HG03520 (cell line): ENCODE data around the gene RGSL1.

Experiments used
- ATAC-seq: cut with Tn5 transposase; IDR thresholded peaks from one replicate; pipeline ENCODE4 v1.9.1; 2021; ENCODE audit warnings: mild to moderate bottlenecking, moderate library complexity; ENCODE audit not compliant: unreplicated experiment

RGSL1 gene

DNA sequence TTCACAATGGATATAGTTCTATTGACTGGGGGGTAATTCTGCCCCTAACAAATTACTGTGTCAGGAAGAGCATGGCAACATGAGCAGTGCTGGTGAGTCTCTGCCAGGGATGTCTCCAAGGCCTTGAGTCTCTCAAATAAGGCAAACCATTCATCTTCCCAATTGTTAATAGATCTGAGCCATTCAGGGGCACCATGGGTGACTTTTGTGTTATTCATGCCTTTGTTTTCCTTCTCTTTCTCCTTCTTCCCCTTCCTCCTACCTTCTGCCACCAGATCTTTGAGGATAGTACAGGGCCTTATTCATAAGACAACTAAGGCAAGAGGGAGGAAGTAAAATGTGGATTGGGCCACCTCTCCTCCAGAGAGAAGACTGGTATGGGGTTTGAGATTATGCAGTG, at the start of gene RGSL1:
TSS of gene RGSL1 (plus strand) at position 60 of the 400 bp plus-strand sequence. CDS start at position 80, 20 bp downstream.
- no peak for ATAC-seq

DNA sequence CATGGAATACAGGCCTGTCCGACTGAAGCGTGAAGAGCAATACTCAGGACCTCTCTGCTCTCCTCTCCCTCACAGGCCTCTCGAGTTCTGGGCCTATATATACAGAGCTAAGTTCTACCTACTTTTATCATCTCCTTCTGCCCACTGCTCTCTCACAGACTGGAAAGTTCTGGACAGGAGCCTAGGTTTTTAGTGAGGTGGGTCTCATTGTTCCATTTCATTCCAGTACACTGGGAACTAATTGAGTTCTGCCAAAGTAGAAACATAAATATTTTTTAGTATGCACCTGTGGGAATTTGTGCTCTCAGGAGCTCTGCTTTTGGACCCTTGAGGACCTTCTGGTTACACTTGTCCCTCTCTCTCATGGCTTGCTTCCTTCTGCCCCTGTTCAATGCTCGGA, 49.4 kb upstream of the RGSL1 start, which contains the start of gene TEDDM1:
TSS of gene TEDDM1 (minus strand) at position 101 of the 400 bp plus-strand sequence. CDS start 182 bp downstream, outside the sequence.
- no peak for ATAC-seq

DNA sequence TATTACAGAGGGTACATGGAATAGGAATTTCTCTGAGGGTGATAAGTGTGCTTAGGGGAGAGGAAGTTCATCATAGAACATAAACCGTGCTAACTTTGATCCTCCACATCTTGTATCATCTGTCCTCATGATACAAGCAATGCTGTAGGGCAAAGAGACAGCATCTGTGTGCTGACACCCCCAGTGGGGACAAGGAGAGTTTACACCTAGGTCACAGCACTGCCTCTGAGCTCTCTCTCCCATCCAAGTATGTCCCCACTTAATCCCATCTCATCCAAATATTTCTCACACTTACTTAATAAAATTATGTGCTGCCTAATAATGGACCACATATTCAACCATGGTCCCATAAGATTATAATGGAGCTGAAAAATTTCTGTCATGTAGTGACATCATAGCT, 45.2 kb upstream of the RGSL1 start:
- no peak for ATAC-seq

DNA sequence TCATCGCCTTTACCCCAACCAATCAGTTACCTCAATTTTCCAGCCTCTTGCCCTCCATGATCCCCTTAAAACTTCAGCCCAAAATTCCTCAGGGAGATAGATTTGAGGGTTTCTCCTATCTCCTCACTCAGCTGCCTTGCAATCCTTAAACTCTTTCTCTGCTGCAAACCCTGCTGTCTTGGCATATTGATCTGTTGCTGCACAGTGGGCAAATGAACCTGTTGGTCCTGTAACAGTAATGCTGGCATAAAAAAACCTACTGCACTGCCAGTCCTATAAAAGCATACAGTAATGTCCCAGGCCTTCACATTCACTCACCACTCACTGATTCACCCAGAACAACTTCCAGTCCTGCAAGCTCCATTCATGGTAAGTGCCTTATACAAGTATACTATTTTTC, 44.4 kb upstream of the RGSL1 start:
- no peak for ATAC-seq

DNA sequence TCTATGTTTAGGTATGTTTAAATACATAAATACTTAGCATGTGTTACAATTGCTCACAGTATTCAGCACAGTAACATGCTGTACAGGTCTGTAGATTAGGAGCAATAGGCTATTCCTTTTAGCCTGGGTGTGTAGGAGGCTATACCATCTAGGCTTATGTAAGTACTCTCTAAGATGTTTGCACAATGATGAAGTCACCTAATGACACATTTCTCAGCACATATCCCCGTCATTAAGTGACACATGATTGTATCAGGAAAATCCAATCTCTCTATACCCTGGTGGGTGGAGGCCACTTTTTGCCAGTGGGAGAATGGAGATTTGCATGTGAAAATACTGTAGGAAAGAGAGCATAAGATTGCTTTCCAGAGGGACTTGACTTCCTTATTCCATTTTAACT, 43.9 kb upstream of the RGSL1 start:
- no peak for ATAC-seq

DNA sequence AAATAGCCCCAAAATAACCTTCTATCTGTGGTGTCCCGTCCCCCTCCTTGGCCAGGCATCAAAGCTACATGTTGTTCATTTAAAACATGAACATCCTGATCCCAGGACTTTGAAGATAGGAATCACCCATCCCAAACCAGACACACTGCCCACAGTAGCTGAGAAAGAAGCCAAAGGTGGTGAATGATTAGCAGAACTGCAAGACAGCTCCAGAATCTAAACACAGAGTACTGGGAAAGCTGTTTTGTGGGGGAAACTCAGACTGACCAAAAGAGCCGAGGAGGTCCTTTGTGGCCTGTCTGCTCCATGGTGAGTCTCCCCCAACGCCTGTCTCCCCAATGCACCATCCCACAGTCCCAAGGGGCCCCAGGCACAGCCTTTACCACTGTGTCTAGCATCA, 42.2 kb upstream of the RGSL1 start:
- no peak for ATAC-seq

DNA sequence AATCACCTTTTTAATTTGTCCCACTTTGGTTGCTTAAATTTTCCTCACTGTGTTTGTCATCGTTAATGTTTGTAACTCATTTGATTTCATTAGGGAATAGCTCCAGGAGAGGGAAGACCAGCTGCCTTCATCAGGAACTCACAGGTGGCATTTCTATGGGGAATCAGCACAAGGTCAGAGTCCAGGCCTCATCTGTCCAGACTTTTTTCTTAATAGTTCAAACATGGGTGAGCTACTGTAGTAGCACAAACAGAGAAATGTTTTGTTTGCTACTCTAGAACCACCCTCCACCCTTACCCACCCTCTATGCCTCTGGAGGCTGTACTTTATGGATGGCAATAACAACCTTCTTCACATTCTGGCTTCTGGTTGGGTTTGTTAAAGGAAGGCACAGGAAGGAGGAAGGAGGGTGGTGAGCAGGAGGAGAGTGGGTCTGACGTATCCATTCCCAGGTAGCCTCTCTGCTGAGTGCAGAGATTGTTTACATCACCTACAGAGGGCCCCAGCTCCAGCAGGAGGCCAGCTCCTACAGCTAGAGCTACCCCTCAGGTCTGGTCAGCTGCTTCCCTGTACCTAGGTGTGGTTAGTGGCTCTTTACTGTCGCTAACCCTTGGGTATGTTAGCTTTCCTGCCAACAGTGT, 41.4 kb upstream of the RGSL1 start:
- no peak for ATAC-seq

DNA sequence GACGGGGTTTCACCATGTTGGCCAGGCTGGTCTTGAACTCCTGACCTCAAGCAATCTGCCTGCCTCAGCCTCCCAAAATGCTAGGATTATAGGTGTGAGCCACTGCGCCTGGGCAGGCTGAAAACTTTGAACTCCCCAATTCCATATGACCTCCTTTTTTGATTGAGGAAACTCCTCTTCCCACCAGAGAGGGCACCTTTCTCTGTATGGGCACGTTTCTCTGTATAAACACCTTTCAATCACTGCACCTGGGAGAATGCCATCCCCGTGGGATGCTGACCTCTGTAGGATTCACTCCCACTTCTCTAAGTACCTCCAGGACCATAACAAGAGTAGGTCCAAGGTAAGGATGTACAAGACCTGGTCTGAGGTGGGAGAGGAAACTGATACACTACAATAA, 39.8 kb upstream of the RGSL1 start:
- ATAC-seq: no peak

DNA sequence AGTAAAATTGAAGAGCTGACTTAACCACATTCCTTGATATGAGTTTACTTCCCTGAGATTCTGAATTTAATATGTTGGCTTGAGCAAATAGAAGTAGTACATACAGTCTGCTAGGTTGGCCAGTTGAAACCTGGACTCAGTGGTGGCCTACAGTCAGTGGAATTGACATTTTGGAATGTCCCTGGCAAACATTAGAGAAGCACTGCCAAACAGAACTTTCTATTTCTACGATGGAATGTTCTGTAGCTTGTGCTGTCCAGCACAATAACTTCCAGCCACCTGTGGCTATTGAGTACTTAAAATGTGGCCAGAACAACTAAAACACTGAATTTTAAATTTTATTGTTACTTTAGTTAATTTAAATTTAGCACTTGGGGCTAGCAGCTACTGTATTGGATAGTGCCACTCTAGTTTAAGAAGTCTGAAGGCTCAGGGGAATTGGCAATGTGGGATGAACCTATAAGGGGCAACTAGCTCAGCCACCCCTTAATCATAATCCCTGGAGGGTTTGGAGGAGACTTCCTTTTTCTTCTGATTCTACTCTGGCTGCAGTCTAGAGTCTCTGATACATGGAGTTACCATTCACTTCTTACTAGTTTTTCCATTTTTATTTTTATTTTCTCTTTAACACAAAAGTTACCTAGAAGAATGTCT, 39.2 kb upstream of the RGSL1 start:
- no peak for ATAC-seq

DNA sequence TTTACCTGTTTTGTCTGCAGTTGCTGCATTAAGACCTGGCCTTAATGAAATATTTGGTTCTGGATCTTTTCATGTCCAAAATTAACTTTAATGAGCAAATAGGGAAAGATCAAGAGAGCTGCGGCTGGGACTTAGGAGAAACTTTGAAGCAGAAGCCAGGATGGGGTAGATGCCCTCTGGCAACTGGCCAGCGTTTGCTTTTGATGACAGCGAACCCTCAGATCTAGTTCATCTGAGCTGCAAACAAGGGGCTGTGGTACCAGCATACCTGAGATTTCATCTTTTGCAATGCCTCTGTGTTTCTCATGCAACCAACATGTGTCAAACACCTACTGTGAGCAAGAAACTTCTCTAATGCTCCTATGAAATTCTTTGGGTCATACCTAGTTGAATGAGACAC, 36.5 kb upstream of the RGSL1 start:
- ATAC-seq: no peak

DNA sequence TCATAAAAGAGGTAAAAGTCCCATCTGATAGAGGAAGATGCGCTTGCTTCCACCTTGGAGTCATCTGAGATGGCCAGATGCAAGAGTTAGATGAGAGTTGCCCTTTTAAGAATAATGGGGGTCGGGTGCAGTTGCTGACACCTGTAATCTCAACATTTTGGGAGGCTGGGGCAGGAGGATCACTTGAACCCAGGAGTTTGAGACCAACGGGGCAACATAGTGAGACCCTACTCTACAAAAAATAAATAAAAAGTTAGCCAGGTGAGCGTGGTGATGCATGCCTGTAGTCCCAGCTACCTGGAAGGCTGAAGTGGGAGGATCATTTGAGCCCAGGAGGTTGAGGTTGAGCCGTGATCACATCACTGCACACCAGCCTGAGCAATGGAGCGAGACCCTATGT, 36.0 kb upstream of the RGSL1 start:
- no peak for ATAC-seq

DNA sequence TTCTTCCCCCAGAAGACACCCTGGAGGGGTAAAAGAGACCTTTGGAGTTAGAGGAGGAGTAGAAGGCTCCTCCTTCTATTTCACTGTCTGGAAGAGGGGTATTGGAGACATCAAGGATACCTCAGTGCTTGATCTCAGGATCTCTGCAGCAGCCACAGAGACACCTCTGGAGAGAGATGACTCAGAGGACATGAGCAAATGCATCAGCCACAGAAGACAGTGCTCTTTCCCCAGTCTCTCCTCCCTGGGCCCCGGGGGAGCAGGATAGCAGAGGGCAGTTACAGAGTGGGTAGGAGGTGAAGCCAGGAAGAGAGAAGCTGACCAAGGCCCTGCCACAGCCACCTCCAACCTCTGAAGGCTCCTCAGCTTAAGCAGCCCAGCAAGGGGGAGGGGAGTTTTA, 34.2 kb upstream of the RGSL1 start:
- ATAC-seq: no peak

DNA sequence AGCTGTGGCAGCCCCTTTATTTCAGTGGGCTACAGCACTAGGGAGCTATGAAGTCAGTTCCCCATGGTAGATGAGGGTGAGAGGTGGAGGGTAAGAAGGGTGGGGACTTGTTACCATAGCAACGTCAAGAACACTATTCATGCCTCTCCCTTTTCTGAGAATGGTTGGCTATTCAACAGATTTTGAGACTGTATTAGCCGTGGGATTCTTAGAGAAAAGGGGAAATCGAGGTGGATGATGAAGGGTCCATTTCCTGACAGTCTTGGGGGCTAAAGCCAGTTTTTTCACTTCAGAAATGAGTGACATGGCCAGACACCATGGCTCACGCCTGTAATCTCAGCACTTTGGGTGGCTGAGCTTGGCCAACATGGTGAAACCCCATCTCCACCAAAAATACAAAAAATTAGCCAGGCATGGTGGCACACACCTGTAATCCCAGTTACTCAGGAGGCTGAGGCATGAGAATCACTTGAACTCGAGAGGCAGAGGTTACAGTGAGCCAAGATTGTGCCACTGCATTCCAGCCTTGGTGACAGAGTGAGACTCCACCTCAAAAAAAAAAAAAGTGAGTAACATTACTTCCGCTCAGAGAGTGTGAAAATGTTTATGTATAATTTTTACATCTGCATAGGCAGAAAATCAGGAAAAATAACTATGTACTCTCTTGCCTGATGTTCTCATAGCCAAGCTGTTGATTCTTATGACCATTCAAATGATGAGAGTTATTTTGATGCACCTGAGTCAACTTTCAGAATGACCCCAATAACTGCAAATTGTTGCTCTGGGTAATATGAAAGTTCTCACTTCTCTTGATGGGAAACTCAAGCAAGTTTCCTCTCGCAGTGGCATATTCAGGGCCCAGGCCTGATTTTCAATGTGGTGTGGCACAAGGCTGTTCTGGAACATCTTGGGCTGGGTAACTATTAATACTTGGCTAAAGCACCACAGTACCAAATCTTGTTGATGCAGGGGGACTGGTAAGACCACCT, 23.2 kb upstream of the RGSL1 start:
- peak; percentile 58 for ATAC-seq

DNA sequence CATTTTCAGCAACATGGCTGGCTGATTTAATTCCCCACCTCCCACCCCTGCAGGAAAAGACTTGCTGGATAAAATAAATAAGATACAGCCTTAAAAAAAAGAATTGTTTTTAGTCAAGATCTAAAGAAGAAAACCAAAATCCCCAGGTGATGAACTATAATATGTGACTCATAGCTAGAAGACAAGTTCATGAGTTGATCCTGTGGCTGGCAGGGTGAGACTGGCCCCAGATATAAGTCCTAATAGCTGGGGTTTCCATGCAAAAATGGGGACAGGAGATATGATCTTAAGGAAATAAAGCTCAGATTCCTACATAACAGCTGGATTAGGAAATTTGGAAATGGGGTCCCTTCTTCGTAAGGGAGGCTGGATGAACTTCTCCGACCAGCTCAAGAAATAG, 21.9 kb upstream of the RGSL1 start:
- no peak for ATAC-seq

DNA sequence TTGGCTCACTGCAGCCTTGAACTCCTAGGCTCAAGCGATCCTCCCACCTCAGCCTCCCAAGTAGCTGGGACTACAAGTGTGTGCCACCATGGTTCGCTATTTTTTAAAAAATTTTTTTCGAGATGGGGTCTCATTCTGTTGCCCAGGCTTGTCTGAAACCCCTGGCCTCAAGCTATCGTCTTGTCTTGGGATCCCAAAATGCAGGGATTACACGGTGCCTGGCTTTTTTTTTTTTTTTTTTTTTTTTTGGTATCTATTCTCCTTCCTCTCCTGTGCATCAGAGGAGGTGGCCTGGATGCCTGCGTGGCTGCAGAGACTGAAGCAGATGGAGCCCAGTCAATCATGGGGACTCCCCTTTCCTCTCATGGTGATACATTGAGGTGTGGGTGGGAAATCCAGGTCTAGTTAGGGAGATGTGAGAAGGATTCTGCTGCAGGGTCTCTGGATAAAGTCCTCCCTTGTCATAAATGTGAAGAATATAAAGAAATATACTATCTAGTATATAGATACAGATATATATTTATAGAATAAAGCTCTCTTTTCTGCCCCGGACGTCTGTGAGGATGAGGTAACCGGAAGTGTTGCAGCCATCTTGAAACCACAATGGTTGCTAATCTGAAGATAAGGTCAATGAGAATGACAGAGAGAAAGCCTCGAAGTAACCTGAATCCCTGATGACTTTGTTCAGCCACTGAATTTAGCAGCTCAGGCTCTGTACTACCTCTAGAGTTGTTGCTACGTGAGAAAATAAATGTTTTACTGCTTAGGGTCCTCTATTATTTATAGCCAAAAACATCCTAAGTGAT, 19.5 kb upstream of the RGSL1 start:
- peak; percentile 46 for ATAC-seq

DNA sequence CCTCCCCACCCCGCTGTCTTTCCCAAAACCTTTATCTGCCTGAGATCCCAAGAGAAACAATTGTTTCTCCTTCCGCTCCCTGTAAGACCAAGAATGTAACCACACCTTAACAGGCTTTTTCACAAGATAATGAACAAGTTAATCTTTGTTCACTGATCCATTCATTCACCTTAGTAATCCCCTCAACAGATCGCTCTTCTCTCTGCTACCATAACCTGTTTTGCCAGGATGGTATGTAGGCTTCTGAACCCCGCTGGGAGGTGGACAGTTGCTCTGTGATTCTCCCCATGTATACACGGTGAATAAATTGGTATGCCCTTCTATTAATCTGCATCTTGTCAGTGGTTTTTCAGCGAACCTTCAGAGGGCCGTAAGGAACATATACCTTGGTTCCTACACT, 18.7 kb upstream of the RGSL1 start:
- no peak for ATAC-seq

DNA sequence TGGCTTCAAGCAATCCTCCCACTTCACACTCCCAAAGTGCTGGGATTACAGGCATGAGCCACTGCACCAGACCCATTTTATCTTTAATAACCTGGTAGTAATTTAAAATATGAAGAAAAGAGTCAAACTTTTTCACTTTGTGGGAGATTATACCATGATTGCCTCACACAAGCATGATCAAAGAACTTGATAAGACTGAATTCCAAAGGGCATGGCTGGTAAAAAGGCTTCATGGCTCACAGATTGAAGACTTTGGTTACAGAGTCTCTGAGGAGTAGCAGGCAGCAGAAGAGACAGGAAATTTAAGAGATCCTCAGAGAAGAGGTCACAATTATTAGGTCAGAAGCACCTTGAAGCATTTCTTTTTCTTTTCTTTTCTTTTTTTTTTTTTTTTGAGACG, 16.4 kb upstream of the RGSL1 start:
- no peak for ATAC-seq

DNA sequence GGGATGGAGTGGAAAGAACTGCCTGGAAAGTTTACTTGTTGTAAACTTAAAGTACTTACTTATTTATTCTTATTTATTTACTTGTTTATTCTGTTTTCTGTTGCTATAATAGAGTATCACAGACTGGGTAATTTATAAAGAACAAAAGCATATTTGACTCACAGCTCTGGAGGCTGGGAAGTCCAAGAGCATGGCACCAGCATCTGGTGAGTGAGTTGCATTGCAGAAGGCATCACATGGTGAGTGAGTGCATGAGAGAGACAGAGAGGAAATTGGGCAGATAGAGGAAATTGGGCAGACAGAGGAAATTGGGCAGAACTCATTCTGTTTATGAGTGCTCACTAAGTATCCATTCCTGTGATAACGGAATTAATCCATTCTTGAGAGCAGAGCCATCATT, 11.6 kb upstream of the RGSL1 start:
- no peak for ATAC-seq

DNA sequence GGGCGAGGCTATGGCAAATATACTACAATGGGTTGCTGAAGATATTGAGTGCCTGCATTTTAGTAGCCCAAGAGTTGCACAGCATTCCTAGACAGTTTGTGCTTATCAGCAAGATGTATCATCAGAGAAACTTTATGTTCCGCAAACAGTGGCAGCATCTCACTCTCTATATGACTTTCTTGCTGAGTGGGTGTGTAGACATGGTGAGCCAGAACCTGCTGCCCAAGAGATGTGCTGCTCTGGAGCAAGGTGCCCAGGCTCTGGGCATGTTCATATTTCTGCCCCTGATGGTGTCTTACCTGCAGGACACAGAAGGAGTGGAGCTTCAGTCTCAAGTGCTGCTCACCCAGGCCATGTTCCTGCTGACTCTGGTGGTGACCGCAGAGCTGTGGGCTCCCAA, 8.2 kb upstream of the RGSL1 start:
- no peak for ATAC-seq

DNA sequence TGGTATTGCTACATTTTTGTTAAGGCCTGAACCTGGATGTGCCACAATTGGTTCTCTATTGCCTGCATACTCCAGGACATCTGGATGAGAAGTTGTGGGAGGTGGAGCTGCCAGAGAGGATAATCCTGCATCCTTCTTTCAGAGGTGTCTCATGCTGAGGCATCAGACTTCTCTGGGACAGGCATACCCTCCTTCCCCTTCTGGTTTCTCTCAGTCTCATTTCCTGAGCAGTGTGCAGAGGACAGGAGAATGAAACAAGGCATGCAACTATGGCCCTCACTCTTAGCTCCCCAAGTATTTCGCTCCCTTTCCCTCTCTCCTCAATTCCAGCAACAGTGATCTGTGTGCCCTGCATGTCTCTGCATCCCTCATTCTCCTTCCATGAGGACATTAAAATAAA, 7.6 kb upstream of the RGSL1 start:
- ATAC-seq: no peak

DNA sequence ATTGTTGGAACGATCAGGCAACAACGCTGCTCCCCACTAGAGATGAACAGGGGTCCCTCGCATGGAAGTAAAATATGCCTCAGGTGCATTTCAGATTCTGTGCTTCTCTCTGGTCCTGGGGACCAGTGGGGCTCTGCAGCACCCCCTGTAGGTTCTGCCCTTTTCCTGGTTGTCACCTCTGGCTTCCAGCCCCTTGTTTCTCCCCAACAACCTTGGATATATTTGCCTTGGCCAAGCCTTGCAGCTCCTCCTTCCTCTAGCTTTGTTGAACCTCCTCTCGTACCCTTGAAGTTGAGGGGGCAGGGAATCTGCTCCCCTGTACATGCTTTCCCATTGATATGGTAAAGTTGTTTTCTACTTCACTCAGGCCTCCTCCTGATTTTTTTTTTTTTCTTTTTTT, 5.4 kb upstream of the RGSL1 start:
- no peak for ATAC-seq
